ENCODE results near the gene PDLIM1.

DNA sequence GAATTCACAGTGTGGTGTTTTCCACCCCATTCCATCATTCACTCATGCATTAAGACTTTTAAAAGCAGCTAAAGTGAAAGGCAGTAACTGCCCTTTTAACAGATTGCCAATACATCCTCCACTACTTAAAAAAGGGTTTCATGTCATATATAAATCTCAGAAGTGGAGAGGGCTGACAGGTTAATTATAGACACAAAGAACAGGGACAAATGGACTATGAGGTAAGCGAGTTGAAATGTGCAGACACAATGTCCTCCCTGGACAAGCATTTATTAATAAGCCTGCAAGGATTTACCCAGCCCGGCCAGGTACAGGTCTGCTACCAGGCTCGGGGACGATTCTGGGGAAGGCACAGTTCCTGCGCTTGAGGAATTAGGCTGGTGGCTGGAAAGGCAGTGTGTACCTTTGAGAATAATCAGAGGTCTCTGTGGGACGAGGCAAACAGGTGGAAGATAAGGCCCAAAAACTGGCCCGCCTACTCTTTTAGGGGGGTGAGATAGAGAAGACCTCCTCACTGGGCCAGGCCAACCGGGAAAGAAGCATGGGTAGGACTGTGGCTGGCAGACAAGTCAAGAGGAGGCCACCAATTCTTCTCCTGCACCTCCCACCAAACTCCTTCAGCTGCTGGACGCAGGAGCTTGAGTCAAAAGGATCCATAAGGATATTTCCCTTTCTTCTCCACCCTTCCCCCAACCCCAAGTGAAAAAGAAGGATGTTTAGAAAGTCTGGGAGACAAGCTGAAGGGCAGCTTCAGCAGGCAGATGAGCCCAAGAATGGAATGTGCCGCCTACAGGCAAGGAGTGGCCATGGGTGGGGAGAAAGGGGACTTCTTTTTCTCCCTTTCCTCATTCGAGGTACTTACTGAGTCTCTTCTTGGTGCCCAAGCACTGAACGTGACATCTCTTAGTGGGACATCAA lies 1.5 kb downstream of the PDLIM1 start:
- no peak for TF ChIP-seq POLR2A (IDR thresholded peaks at IDR 0.05)
- TF ChIP-seq, protein P1, sequence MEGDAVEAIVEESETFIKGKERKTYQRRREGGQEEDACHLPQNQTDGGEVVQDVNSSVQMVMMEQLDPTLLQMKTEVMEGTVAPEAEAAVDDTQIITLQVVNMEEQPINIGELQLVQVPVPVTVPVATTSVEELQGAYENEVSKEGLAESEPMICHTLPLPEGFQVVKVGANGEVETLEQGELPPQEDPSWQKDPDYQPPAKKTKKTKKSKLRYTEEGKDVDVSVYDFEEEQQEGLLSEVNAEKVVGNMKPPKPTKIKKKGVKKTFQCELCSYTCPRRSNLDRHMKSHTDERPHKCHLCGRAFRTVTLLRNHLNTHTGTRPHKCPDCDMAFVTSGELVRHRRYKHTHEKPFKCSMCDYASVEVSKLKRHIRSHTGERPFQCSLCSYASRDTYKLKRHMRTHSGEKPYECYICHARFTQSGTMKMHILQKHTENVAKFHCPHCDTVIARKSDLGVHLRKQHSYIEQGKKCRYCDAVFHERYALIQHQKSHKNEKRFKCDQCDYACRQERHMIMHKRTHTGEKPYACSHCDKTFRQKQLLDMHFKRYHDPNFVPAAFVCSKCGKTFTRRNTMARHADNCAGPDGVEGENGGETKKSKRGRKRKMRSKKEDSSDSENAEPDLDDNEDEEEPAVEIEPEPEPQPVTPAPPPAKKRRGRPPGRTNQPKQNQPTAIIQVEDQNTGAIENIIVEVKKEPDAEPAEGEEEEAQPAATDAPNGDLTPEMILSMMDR (IDR thresholded peaks at IDR 0.05) = no peak
